Breast epithelium (tissue), 4 donors: ENCODE measurements around the gene C2CD4A. TPM values are rescaled to one million over a fixed set of nuclear protein-coding genes. Genes with fewer than 3 reads are reported as not detected.

ENCODE experiments used
- DNase-seq, 2 donors: peaks; one replicate each; pipeline ENCODE4 v3.0.0-alpha.2; 2019; ENCODE audit warnings: low spot score in 2 of 2
- H3K27ac ChIP-seq, 2 donors: fragments of 200-600 bp; sonication (generic) in 1 of 2; one replicate each; pipeline ENCODE4 v1.5.1; 2016 to 2019; ENCODE audit warnings: mild to moderate bottlenecking in 1 of 2
- H3K27me3 ChIP-seq, 2 donors: fragments of 200-600 bp; sonication (generic) in 1 of 2; one replicate each; pipeline versions ENCODE4 v1.5.1 to v1.6.0; 2017 to 2019; ENCODE audit warnings: control low read depth in 1 of 2, mild to moderate bottlenecking in 1 of 2
- H3K36me3 ChIP-seq: fragments of 200-600 bp; one replicate; pipeline ENCODE4 v1.5.1; 2019
- H3K4me1 ChIP-seq, 2 donors: fragments of 200-600 bp; sonication (generic); one replicate each; pipeline ENCODE4 v1.5.1; 2016 to 2019; ENCODE audit warnings: control low read depth in 1 of 2
- H3K4me3 ChIP-seq, 3 donors: fragments of 200-600 bp; sonication (generic); 1 replicate in 2 of 3; 2 replicates in 1 of 3; pipeline ENCODE4 v1.5.1; 2016 to 2019; ENCODE audit warnings: mild to moderate bottlenecking in 3 of 3, moderate library complexity in 2 of 3
- H3K9me3 ChIP-seq, 2 donors: fragments of 200-600 bp; sonication (generic) in 1 of 2; one replicate each; pipeline ENCODE4 v1.5.1; 2016 to 2019; ENCODE audit warnings: control low read depth in 1 of 2
- POLR2A ChIP-seq: fragments of 450-650 bp; IDR thresholded peaks from one replicate; pipeline ENCODE4 v1.6.1; 2016; ENCODE audit warnings: antibody characterized with exemption, mild to moderate bottlenecking, moderate library complexity
- POLR2AphosphoS5 ChIP-seq, 3 donors: sonication (generic); formaldehyde crosslinking; IDR thresholded peaks; one replicate each; pipeline ENCODE4 v1.6.1; 2017; ENCODE audit warnings: antibody characterized with exemption in 3 of 3
- intact Hi-C: fragments of 100-400 bp; cut with DNase I; formaldehyde crosslinking; loops from one replicate; pipeline ENCODE4 v1.15.1; 2023; ENCODE audit warnings: low total_unique reads
- total RNA-seq, 3 donors: library from RNA; depleted of rRNA; stranded (reverse); fragments of >200 nt; gene quantifications; one replicate each; pipeline ENCODE4 v1.1.0, GENCODE V29; 2016
- TF ChIP-seq, protein P1 (sequence below), 3 donors: fragments of 450-650 bp; IDR thresholded peaks; one replicate each; pipeline ENCODE4 v1.5.1; 2016 to 2017; ENCODE audit warnings: antibody characterized with exemption in 3 of 3, mild to moderate bottlenecking in 3 of 3, moderate library complexity in 3 of 3

The C2CD4A gene
- total RNA-seq, 3 donors from 2014 or later, result 0.66 TPM; not detected in 2

DNA sequence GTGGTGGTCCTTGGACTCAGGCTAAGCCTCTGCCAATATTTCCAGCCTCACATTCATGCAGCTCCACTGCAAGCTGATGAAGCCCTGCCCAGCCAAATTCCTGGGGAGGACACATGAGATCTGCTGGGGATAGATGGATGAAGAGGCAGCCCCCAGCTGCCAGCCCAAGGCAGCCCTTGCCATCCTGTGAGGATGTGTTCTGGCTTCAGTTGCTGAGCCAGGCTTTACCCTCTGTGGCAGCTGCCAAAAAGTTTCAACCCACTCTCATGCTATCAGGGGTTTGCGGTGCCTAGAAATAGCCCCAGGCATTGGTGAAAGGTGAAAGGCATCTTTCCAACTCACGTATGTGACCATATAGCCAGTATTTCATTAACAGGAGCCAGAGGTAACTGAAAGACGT, 37.6 kb downstream of the C2CD4A start:
- no peak overlapping the region for H3K4me3 ChIP-seq
- intact Hi-C loops, result no loop called here
- H3K36me3 ChIP-seq, result no peaks in the 10 kb centered on the region
- TF ChIP-seq, protein P1, sequence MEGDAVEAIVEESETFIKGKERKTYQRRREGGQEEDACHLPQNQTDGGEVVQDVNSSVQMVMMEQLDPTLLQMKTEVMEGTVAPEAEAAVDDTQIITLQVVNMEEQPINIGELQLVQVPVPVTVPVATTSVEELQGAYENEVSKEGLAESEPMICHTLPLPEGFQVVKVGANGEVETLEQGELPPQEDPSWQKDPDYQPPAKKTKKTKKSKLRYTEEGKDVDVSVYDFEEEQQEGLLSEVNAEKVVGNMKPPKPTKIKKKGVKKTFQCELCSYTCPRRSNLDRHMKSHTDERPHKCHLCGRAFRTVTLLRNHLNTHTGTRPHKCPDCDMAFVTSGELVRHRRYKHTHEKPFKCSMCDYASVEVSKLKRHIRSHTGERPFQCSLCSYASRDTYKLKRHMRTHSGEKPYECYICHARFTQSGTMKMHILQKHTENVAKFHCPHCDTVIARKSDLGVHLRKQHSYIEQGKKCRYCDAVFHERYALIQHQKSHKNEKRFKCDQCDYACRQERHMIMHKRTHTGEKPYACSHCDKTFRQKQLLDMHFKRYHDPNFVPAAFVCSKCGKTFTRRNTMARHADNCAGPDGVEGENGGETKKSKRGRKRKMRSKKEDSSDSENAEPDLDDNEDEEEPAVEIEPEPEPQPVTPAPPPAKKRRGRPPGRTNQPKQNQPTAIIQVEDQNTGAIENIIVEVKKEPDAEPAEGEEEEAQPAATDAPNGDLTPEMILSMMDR (IDR thresholded peaks at IDR 0.05), result no peak
- no peak for TF ChIP-seq POLR2A
- TF ChIP-seq POLR2AphosphoS5 (IDR thresholded peaks at IDR 0.05), result no peak
- H3K27ac ChIP-seq, result no peak overlapping the region
- no peaks in the 10 kb centered on the region for H3K27me3 ChIP-seq
- H3K9me3 ChIP-seq, result no peaks in the 10 kb centered on the region
- H3K4me1 ChIP-seq, result no peaks in the 10 kb centered on the region
- no peak for DNase-seq

- no peaks in the 10 kb centered on the region for H3K36me3 ChIP-seq
- intact Hi-C loops, result no loop called here
Observed at GRCh38 chr15:62104846-62105245, 38.1 kb downstream of the C2CD4A start.

GRCh38 chr15:62105266-62105665, 38.5 kb downstream of the C2CD4A start:
- Histone ChIP-seq H3K36me3 (no peaks in the 10 kb centered on the region), H3K27me3 (no peaks in the 10 kb centered on the region), H3K4me3 (no peak overlapping the region), H3K27ac (no peak overlapping the region), H3K9me3 (no peaks in the 10 kb centered on the region), H3K4me1 (no peaks in the 10 kb centered on the region)
- TF ChIP-seq POLR2A (no peak), POLR2AphosphoS5 (IDR thresholded peaks at IDR 0.05) (no peak)
- TF ChIP-seq, protein P1 (IDR thresholded peaks at IDR 0.05), result no peak
- no peak for DNase-seq
- intact Hi-C loops, result no loop called here

More at GRCh38 chr15:62104846-62105245, 38.1 kb downstream of the C2CD4A start:
- no peaks in the 10 kb centered on the region for H3K27me3 ChIP-seq
- no peak overlapping the region for H3K4me3 ChIP-seq
- DNase-seq, result no peak
- no peaks in the 10 kb centered on the region for H3K9me3 ChIP-seq
- no peak overlapping the region for H3K27ac ChIP-seq
- no peaks in the 10 kb centered on the region for H3K4me1 ChIP-seq
- TF ChIP-seq, protein P1 (IDR thresholded peaks at IDR 0.05), result no peak
- TF ChIP-seq POLR2AphosphoS5 (IDR thresholded peaks at IDR 0.05) (no peak), POLR2A (no peak)

DNA sequence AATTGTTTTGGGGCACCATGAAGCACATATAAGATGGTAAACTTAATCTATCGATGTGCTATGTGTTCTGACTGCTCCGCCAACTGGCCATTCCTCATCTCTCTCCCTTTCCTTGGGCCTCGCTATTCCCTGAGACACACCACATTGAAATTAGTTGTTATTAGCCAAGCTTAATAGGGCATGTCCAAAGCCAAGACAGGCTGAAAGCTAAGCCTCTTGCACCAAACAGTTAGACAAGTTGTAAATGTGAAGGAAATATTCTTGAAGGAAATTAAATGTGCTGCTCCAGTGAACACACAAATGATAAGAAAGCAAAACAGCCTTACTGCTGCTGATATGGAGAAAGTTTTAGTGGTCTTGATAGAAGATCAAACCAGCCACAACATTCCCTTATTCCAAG, 39.3 kb downstream of the C2CD4A start:
- intact Hi-C loops, result no loop called here
- no peak for TF ChIP-seq POLR2A
- TF ChIP-seq, protein P1 (IDR thresholded peaks at IDR 0.05), result no peak
- TF ChIP-seq POLR2AphosphoS5 (IDR thresholded peaks at IDR 0.05), result no peak

DNA sequence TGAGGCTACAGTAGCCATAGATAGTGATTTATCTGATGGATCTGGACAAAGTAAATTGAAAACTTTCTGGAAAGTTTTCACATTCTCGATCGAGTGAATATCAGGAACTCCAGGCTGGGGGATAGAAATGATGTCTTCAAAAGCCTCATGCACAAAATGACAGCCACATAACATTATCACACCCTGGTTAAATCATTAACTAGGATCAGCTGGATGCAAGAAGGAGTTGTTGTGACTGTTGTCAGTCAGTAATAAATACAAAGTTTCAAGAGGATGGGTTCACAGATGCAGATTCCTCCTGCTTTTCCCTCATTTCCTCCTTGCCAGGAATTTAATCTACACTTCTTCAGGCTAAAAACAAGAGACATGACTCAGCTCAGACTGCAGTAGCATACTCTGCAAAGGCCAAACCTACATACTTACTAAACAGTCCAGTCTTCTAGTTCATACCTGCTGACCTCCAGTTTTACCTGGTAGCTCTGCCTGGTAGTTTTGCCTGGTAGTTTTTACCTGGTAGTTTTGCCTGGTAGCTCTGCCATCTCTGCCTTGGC, 40.9 kb downstream of the C2CD4A start:
- intact Hi-C loops, result no loop called here
- DNase-seq, result no peak
- Histone ChIP-seq H3K27me3 (no peaks in the 10 kb centered on the region), H3K36me3 (no peaks in the 10 kb centered on the region), H3K4me1 (no peaks in the 10 kb centered on the region), H3K4me3 (no peak overlapping the region), H3K27ac (no peak overlapping the region), H3K9me3 (no peaks in the 10 kb centered on the region)
- TF ChIP-seq, protein P1 (IDR thresholded peaks at IDR 0.05), result no peak
- TF ChIP-seq POLR2AphosphoS5 (IDR thresholded peaks at IDR 0.05) (no peak), POLR2A (no peak)

More for the DNA sequence above, 39.3 kb downstream of the C2CD4A start:
- Histone ChIP-seq H3K4me1 (no peaks in the 10 kb centered on the region), H3K36me3 (no peaks in the 10 kb centered on the region), H3K9me3 (no peaks in the 10 kb centered on the region), H3K27me3 (no peaks in the 10 kb centered on the region), H3K4me3 (no peak overlapping the region), H3K27ac (no peak overlapping the region)
- DNase-seq, result no peak
